ENCODE data around the gene NLRP6.

The NLRP6 gene

DNA sequence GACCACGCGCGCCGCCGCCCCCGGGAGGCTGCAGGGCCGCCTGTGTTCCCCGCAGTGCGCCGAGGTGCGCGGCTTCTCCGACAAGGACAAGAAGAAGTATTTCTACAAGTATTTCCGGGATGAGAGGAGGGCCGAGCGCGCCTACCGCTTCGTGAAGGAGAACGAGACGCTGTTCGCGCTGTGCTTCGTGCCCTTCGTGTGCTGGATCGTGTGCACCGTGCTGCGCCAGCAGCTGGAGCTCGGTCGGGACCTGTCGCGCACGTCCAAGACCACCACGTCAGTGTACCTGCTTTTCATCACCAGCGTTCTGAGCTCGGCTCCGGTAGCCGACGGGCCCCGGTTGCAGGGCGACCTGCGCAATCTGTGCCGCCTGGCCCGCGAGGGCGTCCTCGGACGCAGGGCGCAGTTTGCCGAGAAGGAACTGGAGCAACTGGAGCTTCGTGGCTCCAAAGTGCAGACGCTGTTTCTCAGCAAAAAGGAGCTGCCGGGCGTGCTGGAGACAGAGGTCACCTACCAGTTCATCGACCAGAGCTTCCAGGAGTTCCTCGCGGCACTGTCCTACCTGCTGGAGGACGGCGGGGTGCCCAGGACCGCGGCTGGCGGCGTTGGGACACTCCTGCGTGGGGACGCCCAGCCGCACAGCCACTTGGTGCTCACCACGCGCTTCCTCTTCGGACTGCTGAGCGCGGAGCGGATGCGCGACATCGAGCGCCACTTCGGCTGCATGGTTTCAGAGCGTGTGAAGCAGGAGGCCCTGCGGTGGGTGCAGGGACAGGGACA, 2.7 kb downstream of the NLRP6 start:
- no peak for TF ChIP-seq BHLHE40 (IDR thresholded peaks at IDR 0.05; ENCODE audit: borderline replicate concordance)
- no peak for TF ChIP-seq LEF1 (IDR thresholded peaks at IDR 0.05; ENCODE audit: borderline replicate concordance)
- no peak for TF ChIP-seq SUZ12 (IDR thresholded peaks at IDR 0.05)
- TF ChIP-seq L3MBTL2 (conservative IDR thresholded peaks at IDR 0.05), result no peak
- TF ChIP-seq NFRKB (IDR thresholded peaks at IDR 0.05), result no peak
- no peak for TF ChIP-seq CTBP1 (IDR thresholded peaks at IDR 0.05; ENCODE audit: borderline replicate concordance)
- TF ChIP-seq ELF4 (IDR thresholded peaks at IDR 0.05), result no peak
- TF ChIP-seq FOXA1 (IDR thresholded peaks at IDR 0.05), result no peak
- TF ChIP-seq TARDBP (IDR thresholded peaks at IDR 0.05), result no peak
- TF ChIP-seq SP1 (IDR thresholded peaks at IDR 0.05), result no peak
- ChIA-PET POLR2A (no interaction called here), CTCF (no interaction called here)
- DNase-seq (ENCODE audit: extremely low spot score), result no peak

DNA sequence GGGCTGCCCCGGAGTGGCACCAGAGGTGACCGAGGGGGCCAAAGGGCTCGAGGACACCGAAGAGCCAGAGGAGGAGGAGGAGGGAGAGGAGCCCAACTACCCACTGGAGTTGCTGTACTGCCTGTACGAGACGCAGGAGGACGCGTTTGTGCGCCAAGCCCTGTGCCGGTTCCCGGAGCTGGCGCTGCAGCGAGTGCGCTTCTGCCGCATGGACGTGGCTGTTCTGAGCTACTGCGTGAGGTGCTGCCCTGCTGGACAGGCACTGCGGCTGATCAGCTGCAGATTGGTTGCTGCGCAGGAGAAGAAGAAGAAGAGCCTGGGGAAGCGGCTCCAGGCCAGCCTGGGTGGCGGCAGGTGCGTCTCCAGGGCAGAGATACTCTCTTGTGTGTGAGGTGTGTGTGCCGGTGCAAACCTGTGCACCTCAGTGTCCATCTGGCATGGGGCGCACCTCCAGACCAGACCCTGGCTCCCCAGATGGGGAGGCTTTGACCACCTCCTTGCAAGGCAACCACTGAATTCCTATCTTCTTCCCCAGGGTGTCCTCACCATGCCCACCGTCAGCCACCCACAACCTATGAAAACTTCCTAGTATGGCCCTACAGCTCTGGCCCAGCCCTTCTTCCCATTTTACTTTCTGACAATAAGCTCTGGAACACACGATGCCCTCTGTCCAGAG, 3.4 kb downstream of the NLRP6 start:
- DNase-seq (ENCODE audit: extremely low spot score), result no peak
- POLR2A ChIA-PET, result no interaction called here
- CTCF ChIA-PET, result no interaction called here
- TF ChIP-seq CTBP1 (IDR thresholded peaks at IDR 0.05; ENCODE audit: borderline replicate concordance) (no peak), SUZ12 (IDR thresholded peaks at IDR 0.05) (no peak), PKNOX1 (IDR thresholded peaks at IDR 0.05) (no peak)

- no peak for DNase-seq (ENCODE audit: extremely low spot score)
- ChIA-PET POLR2A (no interaction called here), CTCF (no interaction called here)
These were observed 4.0 kb downstream of the NLRP6 start for GRCh38 chr11:282171-282570.

DNA sequence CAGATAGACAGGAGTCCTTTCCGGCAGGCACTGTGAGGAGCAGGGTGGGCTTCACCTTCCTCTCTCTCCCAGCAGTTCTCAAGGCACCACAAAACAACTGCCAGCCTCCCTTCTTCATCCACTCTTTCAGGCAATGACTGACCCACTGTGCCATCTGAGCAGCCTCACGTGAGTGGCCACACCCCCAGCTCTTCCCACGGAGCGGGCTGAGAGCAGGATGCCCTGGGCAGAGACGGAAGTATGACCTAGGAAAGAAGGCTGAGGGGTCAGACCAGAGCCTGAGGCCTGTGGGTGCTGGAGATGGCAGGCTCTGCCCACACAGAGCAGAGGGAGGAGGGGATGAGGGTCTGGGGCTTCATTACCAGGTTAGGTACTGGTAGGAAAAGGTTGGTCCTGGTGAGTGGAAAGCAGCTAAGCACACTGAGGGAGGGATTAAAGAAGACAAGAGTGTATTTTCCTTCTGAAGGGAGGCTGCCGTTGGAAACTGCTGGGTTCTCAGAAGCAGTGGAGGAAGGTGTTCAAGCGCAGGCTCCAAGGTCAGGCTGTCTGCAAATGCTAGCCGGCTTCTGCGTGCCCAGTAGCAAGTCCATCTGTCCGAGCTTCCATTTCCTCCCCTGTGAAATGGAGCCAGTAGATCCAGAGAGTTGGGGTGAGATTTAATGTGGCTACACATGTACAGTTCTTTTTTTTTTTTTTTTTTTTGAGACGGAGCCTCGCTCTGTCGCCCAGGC, 4.6 kb downstream of the NLRP6 start:
- TF ChIP-seq FOXM1 (IDR thresholded peaks at IDR 0.05; ENCODE audit: borderline replicate concordance), result no peak
- no peak for TF ChIP-seq HDGF (IDR thresholded peaks at IDR 0.05; ENCODE audit: borderline replicate concordance)
- CTCF ChIA-PET, result no interaction called here
- POLR2A ChIA-PET, result no interaction called here
- no peak for DNase-seq (ENCODE audit: extremely low spot score)

More at GRCh38 chr11:282171-282570, 4.0 kb downstream of the NLRP6 start:
- no peak for TF ChIP-seq TARDBP (IDR thresholded peaks at IDR 0.05)

GRCh38 chr11:283405-284104, 5.3 kb downstream of the NLRP6 start:
- TF ChIP-seq BHLHE40 (IDR thresholded peaks at IDR 0.05; ENCODE audit: borderline replicate concordance) (no peak), CTBP1 (IDR thresholded peaks at IDR 0.05; ENCODE audit: borderline replicate concordance) (no peak)
- no peak for DNase-seq (ENCODE audit: extremely low spot score)
- POLR2A ChIA-PET, result no interaction called here
- CTCF ChIA-PET, result no interaction called here

DNA sequence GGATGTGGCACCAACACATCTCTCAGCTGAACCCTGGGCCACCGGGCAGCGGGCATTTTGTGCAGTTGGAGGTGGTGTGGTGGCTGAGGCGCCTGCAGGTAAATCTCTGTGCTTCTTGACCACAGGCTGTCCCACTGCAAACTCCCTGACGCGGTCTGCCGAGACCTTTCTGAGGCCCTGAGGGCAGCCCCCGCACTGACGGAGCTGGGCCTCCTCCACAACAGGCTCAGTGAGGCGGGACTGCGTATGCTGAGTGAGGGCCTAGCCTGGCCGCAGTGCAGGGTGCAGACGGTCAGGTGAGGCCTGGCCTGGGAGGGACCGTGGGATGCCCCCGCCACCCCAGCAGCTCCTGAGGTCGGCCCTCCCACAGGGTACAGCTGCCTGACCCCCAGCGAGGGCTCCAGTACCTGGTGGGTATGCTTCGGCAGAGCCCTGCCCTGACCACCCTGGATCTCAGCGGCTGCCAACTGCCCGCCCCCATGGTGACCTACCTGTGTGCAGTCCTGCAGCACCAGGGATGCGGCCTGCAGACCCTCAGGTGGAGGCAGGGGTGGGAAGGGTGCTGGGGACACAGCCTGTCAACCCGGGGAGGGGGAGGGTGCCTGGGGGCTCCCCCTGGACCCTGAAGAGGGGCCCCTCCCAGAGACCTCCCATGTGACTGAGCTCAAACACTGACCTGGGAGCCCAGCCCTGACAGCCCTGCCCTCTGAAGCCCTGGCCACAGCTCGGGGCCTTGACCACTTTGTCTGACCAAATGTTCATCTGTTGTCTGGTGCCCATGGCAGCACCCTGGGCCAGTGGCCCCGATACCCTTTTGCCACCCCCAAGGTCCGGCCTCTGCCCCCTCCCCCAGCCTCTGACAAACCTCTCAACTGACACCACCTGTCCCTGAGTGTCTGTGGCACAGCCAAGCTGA, 6.2 kb downstream of the NLRP6 start:
- ChIA-PET CTCF (no interaction called here), POLR2A (no interaction called here)
- no peak for DNase-seq (ENCODE audit: extremely low spot score)

DNA sequence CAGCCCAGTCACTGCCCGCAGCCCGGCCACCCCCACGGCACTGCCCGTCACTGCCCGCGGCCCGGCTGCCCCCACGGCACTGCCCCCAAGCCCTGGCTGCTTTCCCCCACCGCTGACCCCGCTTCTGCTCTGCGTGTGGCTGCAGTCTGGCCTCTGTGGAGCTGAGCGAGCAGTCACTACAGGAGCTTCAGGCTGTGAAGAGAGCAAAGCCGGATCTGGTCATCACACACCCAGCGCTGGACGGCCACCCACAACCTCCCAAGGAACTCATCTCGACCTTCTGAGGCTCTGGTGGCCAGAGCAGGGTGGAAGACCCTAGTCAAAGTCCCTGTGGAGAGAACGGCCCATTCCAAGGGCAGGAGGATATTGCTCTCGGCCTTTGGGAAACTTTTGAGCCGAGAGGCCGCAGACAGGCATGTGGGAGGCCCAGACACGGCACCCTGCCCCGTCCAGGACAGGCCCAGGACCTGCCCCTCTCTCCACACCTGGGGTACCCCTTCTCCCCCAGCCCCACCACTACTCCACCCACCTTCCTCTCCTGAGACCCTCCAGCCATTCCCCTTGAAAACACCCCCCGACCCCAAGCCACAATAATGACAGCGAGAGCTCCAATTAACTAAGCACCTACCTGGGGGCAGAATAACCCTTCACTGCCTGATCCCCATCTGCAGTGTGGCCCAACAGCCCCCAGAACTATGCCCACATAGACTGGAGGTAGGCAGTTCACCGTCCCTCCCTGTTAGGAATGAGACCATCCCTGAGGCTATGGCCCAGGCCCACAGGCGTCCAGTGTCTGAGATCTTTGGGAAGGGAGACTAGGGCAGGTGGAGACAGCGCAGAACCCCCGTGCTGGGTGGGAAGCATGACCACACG, 7.0 kb downstream of the NLRP6 start:
- TF ChIP-seq TARDBP (IDR thresholded peaks at IDR 0.05) (no peak), SUZ12 (IDR thresholded peaks at IDR 0.05) (no peak), SP1 (IDR thresholded peaks at IDR 0.05) (no peak), LEF1 (IDR thresholded peaks at IDR 0.05; ENCODE audit: borderline replicate concordance) (no peak), NFRKB (IDR thresholded peaks at IDR 0.05) (no peak), ZNF384 (IDR thresholded peaks at IDR 0.05) (no peak), FOXM1 (IDR thresholded peaks at IDR 0.05; ENCODE audit: borderline replicate concordance) (no peak), PKNOX1 (IDR thresholded peaks at IDR 0.05) (no peak), ELF4 (IDR thresholded peaks at IDR 0.05) (no peak), L3MBTL2 (conservative IDR thresholded peaks at IDR 0.05) (no peak)
- ChIA-PET POLR2A (no interaction called here), CTCF (no interaction called here)
- DNase-seq (ENCODE audit: extremely low spot score), result no peak

More for the DNA sequence above, 6.2 kb downstream of the NLRP6 start:
- no peak for TF ChIP-seq BHLHE40 (IDR thresholded peaks at IDR 0.05; ENCODE audit: borderline replicate concordance)
- no peak for TF ChIP-seq HDGF (IDR thresholded peaks at IDR 0.05; ENCODE audit: borderline replicate concordance)
- no peak for TF ChIP-seq SUZ12 (IDR thresholded peaks at IDR 0.05)
- TF ChIP-seq FOXM1 (IDR thresholded peaks at IDR 0.05; ENCODE audit: borderline replicate concordance), result no peak
- TF ChIP-seq ARNT (IDR thresholded peaks at IDR 0.05), result no peak
- no peak for TF ChIP-seq NFRKB (IDR thresholded peaks at IDR 0.05)
- TF ChIP-seq FOXA1 (IDR thresholded peaks at IDR 0.05), result no peak
- no peak for TF ChIP-seq L3MBTL2 (conservative IDR thresholded peaks at IDR 0.05)
- no peak for TF ChIP-seq CTBP1 (IDR thresholded peaks at IDR 0.05; ENCODE audit: borderline replicate concordance)
- no peak for TF ChIP-seq ELF4 (IDR thresholded peaks at IDR 0.05)

All from HEK293T (cell line).